GM23338 (cell line): ENCODE data around the gene B4GALT2. TPM values are rescaled to one million over a fixed set of nuclear protein-coding genes. Genes with fewer than 3 reads are reported as not detected.
A peak's percentile ranks its signal among the peaks of the same experiment; 100 is the strongest.

Experiments used
- ATAC-seq: fragments of 200-7000 bp; cut with Tn5 transposase; 3 replicates; pipeline ENCODE4 v1.9.1; 2020
- DNase-seq: peaks from one replicate; pipeline ENCODE4 v3.0.0-alpha.2; 2015; ENCODE audit warnings: low spot score
- H2AFZ ChIP-seq: fragments of 200-600 bp; sonication (generic); 2 replicates; pipeline ENCODE4 v1.8.0; 2016; ENCODE audit warnings: antibody characterized with exemption, mild to moderate bottlenecking, moderate library complexity
- H3F3A ChIP-seq: fragments of 200-600 bp; sonication (generic); replicated peaks from 2 replicates; pipeline ENCODE4 v1.8.0; 2017; ENCODE audit warnings: antibody characterized with exemption, mixed run types, low read depth
- H3K27ac ChIP-seq: fragments of 200-600 bp; sonication (generic); 2 replicates; pipeline ENCODE4 v1.6.1; 2016; ENCODE audit warnings: low read depth
- H3K27me3 ChIP-seq: fragments of 200-600 bp; sonication (generic); 2 replicates; pipeline ENCODE4 v1.8.0; 2016; ENCODE audit warnings: mild to moderate bottlenecking, mixed run types, moderate library complexity; ENCODE audit not compliant: insufficient read depth
- H3K36me3 ChIP-seq: fragments of 200-600 bp; sonication (generic); 2 replicates; pipeline ENCODE4 v1.8.0; 2016; ENCODE audit warnings: mild to moderate bottlenecking; ENCODE audit not compliant: insufficient read depth
- H3K4me1 ChIP-seq: fragments of 200-600 bp; sonication (generic); 2 replicates; pipeline ENCODE4 v1.8.0; 2016; ENCODE audit warnings: mild to moderate bottlenecking, moderate library complexity; ENCODE audit not compliant: insufficient read depth
- H3K4me2 ChIP-seq: fragments of 200-600 bp; sonication (generic); 2 replicates; pipeline ENCODE4 v1.7.1; 2017; ENCODE audit warnings: mixed run types
- H3K4me3 ChIP-seq: fragments of 200-600 bp; sonication (generic); 2 replicates; pipeline ENCODE4 v1.6.1; 2016; ENCODE audit warnings: mixed run types
- H3K79me2 ChIP-seq: fragments of 200-600 bp; sonication (generic); replicated peaks from 2 replicates; pipeline ENCODE4 v1.8.0; 2017; ENCODE audit warnings: mild to moderate bottlenecking; ENCODE audit not compliant: insufficient read depth
- H3K9me2 ChIP-seq: fragments of 200-600 bp; sonication (generic); 2 replicates; pipeline ENCODE4 v1.8.0; 2017; ENCODE audit not compliant: insufficient read depth
- H4K20me1 ChIP-seq: fragments of 200-600 bp; sonication (generic); replicated peaks from 2 replicates; pipeline ENCODE4 v1.8.0; 2017; ENCODE audit warnings: mild to moderate bottlenecking; ENCODE audit not compliant: insufficient read depth
- H3K27ac Mint-ChIP-seq: 2 replicates; pipeline ENCODE4 v1.8.0; 2020; ENCODE audit warnings: inconsistent platforms, mild to moderate bottlenecking, moderate library complexity, mixed read lengths
- H3K27me3 Mint-ChIP-seq: 3 replicates; pipeline ENCODE4 v1.8.0; 2022; ENCODE audit warnings: low read depth, mild to moderate bottlenecking, moderate library complexity, mixed read lengths, inconsistent platforms; ENCODE audit not compliant: insufficient read depth, poor library complexity
- H3K36me3 Mint-ChIP-seq: 3 replicates; pipeline ENCODE4 v1.8.0; 2021; ENCODE audit warnings: low read depth, mild to moderate bottlenecking, inconsistent platforms, moderate library complexity, mixed read lengths
- H3K4me1 Mint-ChIP-seq: 3 replicates; pipeline ENCODE4 v1.8.0; 2020; ENCODE audit warnings: mild to moderate bottlenecking, inconsistent platforms, mixed read lengths
- H3K4me3 Mint-ChIP-seq: 3 replicates; pipeline ENCODE4 v1.8.0; 2021; ENCODE audit warnings: moderate library complexity, mild to moderate bottlenecking, inconsistent platforms, mixed read lengths
- H3K9me3 Mint-ChIP-seq: 3 replicates; pipeline ENCODE4 v1.8.0; 2020; ENCODE audit warnings: moderate library complexity, mild to moderate bottlenecking, inconsistent platforms, mixed read lengths
- POLR2AphosphoS5 ChIP-seq: IDR thresholded peaks from 2 replicates; pipeline ENCODE4 v1.6.1; 2016; ENCODE audit warnings: antibody characterized with exemption, low read depth
- ZNF462 ChIP-seq: fragments of 250-450 bp; sonication (Bioruptor Pico); IDR thresholded peaks from 2 replicates; pipeline ENCODE4 v1.5.0; 2020; ENCODE audit warnings: mild to moderate bottlenecking, moderate library complexity
- long read RNA-seq: library from polyadenylated mRNA; unstranded; transcript quantifications from one replicate; pipeline ENCODE4 v2.0.0, GENCODE V29; 2020; ENCODE audit not compliant: unreplicated experiment
- polyA plus RNA-seq: library from polyadenylated mRNA; unstranded; fragments of >200 nt; fragmentation: Nextera tagmentation; extraction: Ambion mirVana; gene quantifications from 2 replicates; pipeline ENCODE4 v1.2.1, GENCODE V29; 2016
- total RNA-seq: library from RNA; depleted of rRNA; stranded (reverse); fragments of >200 nt; shearing (Covaris generic); gene quantifications from 2 replicates; pipeline ENCODE4 v1.2.3, GENCODE V29; 2014; rRNA removed
- TF ChIP-seq, protein P1 (sequence below): IDR thresholded peaks from 2 replicates; pipeline ENCODE4 v1.6.1; 2016; ENCODE audit warnings: antibody characterized with exemption

B4GALT2 gene
- total RNA-seq = 52.7 and 63.1 TPM in 2 replicates
- 22.4 and 22.8 TPM in 2 replicates for polyA plus RNA-seq
- long read RNA-seq, partial matches to known transcripts = 5 of 6 reads
- long read RNA-seq, other reads (novel, unspliced or antisense) = 1 of 6 reads

GRCh38 chr1:43978551-43979260 is at the start of gene B4GALT2:
Gene B4GALT2 (plus strand): TSS chr1:43979210. CDS start chr1:43981161, 1,951 bp downstream.
- peak within 1 kb of the TSS; percentile 88 for H3K4me3 ChIP-seq
- H3K36me3 Mint-ChIP-seq = peaks cover 52% of the 10 kb centered on the region
- peaks cover 16% of the 10 kb centered on the region for H3K79me2 ChIP-seq
- TF ChIP-seq ZNF462 (no peak), POLR2AphosphoS5 (peak; percentile 50; the same call in 1 of the 2 replicates)
- TF ChIP-seq, protein P1, sequence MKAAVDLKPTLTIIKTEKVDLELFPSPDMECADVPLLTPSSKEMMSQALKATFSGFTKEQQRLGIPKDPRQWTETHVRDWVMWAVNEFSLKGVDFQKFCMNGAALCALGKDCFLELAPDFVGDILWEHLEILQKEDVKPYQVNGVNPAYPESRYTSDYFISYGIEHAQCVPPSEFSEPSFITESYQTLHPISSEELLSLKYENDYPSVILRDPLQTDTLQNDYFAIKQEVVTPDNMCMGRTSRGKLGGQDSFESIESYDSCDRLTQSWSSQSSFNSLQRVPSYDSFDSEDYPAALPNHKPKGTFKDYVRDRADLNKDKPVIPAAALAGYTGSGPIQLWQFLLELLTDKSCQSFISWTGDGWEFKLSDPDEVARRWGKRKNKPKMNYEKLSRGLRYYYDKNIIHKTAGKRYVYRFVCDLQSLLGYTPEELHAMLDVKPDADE = no peak
- peak within 1 kb of the TSS; percentile 78 for H3K27ac Mint-ChIP-seq
- peak within 1 kb of the TSS; percentile 84 for H2AFZ ChIP-seq
- H3K9me2 ChIP-seq = no peaks in the 10 kb centered on the region
- peaks cover 45% of the 10 kb centered on the region for H3K4me1 Mint-ChIP-seq
- H3K36me3 ChIP-seq = 0 out of 2 replicates have a peak, but pooled peaks cover 7% of the 10 kb centered on the region
- H4K20me1 ChIP-seq = peaks cover 19% of the 10 kb centered on the region
- H3K27me3 Mint-ChIP-seq = peaks cover 40% of the 10 kb centered on the region
- H3K4me1 ChIP-seq = peaks cover 22% of the 10 kb centered on the region
- ATAC-seq (peak; percentile 8), DNase-seq (peak; percentile 71)
- H3K4me3 Mint-ChIP-seq = peak within 1 kb of the TSS; percentile 90
- H3F3A ChIP-seq = peaks cover 29% of the 10 kb centered on the region; the same call in 1 of the 2 replicates
- peak within 1 kb of the TSS; percentile 98 for H3K4me2 ChIP-seq
- no peaks in the 10 kb centered on the region for H3K27me3 ChIP-seq
- no peak within 1 kb of the TSS for H3K27ac ChIP-seq
- no peaks in the 10 kb centered on the region for H3K9me3 Mint-ChIP-seq
